Neural cell (in vitro differentiated cells): ENCODE results near the gene GLRX5. TPM values are rescaled to one million over a fixed set of nuclear protein-coding genes. Genes with fewer than 3 reads are reported as not detected.
"Not testable (repeated sequence)": the region's sequence is repeated elsewhere in the genome, so short reads cannot be mapped to it uniquely, and the experiment has no call there.

ENCODE experiments used
- H2AFZ ChIP-seq: fragments of 200-600, 300-800 bp; sonication (generic), shearing (Covaris generic); 2 replicates; pipeline ENCODE4 v1.6.0; 2014; ENCODE audit warnings: low read depth, mild to moderate bottlenecking, antibody characterized with exemption, low read length, moderate library complexity
- H3F3A ChIP-seq: fragments of 200-600 bp; shearing (Covaris generic); 2 replicates; pipeline ENCODE4 v1.6.1; 2016; ENCODE audit warnings: mild to moderate bottlenecking, moderate library complexity, mixed read lengths, antibody characterized with exemption, low read length; ENCODE audit not compliant: insufficient read depth, poor library complexity, severe bottlenecking
- H3K27ac ChIP-seq: fragments of 200-600, 300-800 bp; sonication (generic), shearing (Covaris generic); 2 replicates; pipeline ENCODE4 v1.5.1; 2014; ENCODE audit warnings: mild to moderate bottlenecking, low read length, moderate library complexity
- H3K27me3 ChIP-seq: fragments of 300-800, 200-600 bp; sonication (generic), shearing (Covaris generic); 2 replicates; pipeline ENCODE4 v1.6.0; 2014; ENCODE audit warnings: mild to moderate bottlenecking, low read depth, low read length, moderate library complexity; ENCODE audit not compliant: insufficient read depth
- H3K36me3 ChIP-seq: fragments of 300-800, 200-600 bp; sonication (generic), shearing (Covaris generic); 2 replicates; pipeline ENCODE4 v1.5.1; 2014; ENCODE audit warnings: mild to moderate bottlenecking, antibody characterized with exemption, low read length, moderate library complexity; ENCODE audit not compliant: insufficient read depth
- H3K4me2 ChIP-seq: fragments of 300-800, 200-600 bp; sonication (generic), shearing (Covaris generic); 2 replicates; pipeline ENCODE4 v1.6.0; 2014; ENCODE audit warnings: mild to moderate bottlenecking, low read length
- H3K4me3 ChIP-seq: fragments of 300-800, 200-600 bp; sonication (generic), shearing (Covaris generic); 2 replicates; pipeline ENCODE4 v1.5.1; 2014; ENCODE audit warnings: mild to moderate bottlenecking, low read length, moderate library complexity
- H3K79me2 ChIP-seq: fragments of 200-600 bp; shearing (Covaris generic); replicated peaks from 2 replicates; pipeline ENCODE4 v1.6.0; 2014; ENCODE audit warnings: mild to moderate bottlenecking, low read length, moderate library complexity; ENCODE audit not compliant: insufficient read depth
- H3K9ac ChIP-seq: fragments of 300-800, 200-600 bp; sonication (generic), shearing (Covaris generic); 2 replicates; pipeline ENCODE4 v1.6.1; 2016; ENCODE audit warnings: mild to moderate bottlenecking, low read length, mixed read lengths
- H3K9me2 ChIP-seq: fragments of 200-600 bp; shearing (Covaris generic); 2 replicates; pipeline ENCODE4 v1.6.1; 2016; ENCODE audit warnings: mild to moderate bottlenecking, low read length, mixed read lengths; ENCODE audit not compliant: insufficient read depth
- H3K9me3 ChIP-seq: fragments of 200-600, 300-800 bp; sonication (generic), shearing (Covaris generic); 2 replicates; pipeline ENCODE4 v1.6.1; 2016; ENCODE audit warnings: mild to moderate bottlenecking, mixed run types, low read length, moderate library complexity, mixed read lengths
- H4K20me1 ChIP-seq: fragments of 200-600 bp; shearing (Covaris generic); 2 replicates; pipeline ENCODE4 v1.6.1; 2016; ENCODE audit warnings: mild to moderate bottlenecking, mixed run types; ENCODE audit not compliant: insufficient read depth
- EP300 ChIP-seq: fragments of 450-650 bp; conservative IDR thresholded peaks from 2 replicates; pipeline ENCODE4 v1.6.1; 2014; ENCODE audit warnings: antibody characterized with exemption, mild to moderate bottlenecking, moderate library complexity; ENCODE audit not compliant: poor library complexity, severe bottlenecking
- EZH2 ChIP-seq: fragments of 200-600, 300-800 bp; shearing (Covaris generic), sonication (generic); IDR thresholded peaks from 2 replicates; pipeline ENCODE4 v1.6.1; 2014; ENCODE audit warnings: antibody characterized with exemption, low read length, borderline replicate concordance, mild to moderate bottlenecking; ENCODE audit not compliant: insufficient read depth, poor library complexity, severe bottlenecking
- MXI1 ChIP-seq: fragments of 450-650 bp; conservative IDR thresholded peaks from 2 replicates; pipeline ENCODE4 v1.6.1; 2014; ENCODE audit warnings: antibody characterized with exemption, mild to moderate bottlenecking; ENCODE audit not compliant: poor library complexity, severe bottlenecking
- POLR2AphosphoS5 ChIP-seq: IDR thresholded peaks from 2 replicates; pipeline ENCODE4 v1.6.1; 2012
- RAD21 ChIP-seq: fragments of 450-650 bp; conservative IDR thresholded peaks from 2 replicates; pipeline ENCODE4 v1.6.1; 2014; ENCODE audit warnings: antibody characterized with exemption, mild to moderate bottlenecking, moderate library complexity
- SMC3 ChIP-seq: fragments of 450-650 bp; conservative IDR thresholded peaks from 2 replicates; pipeline ENCODE4 v1.6.1; 2014; ENCODE audit warnings: antibody characterized with exemption, mild to moderate bottlenecking, moderate library complexity; ENCODE audit not compliant: poor library complexity
- TAF1 ChIP-seq: IDR thresholded peaks from 2 replicates; pipeline ENCODE4 v1.6.1; 2012; ENCODE audit warnings: low read depth
- polyA plus RNA-seq: library from polyadenylated mRNA; depleted of rRNA; stranded (reverse); fragments of >200 nt; gene quantifications from 2 replicates; pipeline ENCODE4 v1.2.3, GENCODE V29; 2014
- TF ChIP-seq, protein P1 (sequence below): fragments of 450-650 bp; IDR thresholded peaks from 2 replicates; pipeline ENCODE4 v1.5.1; 2014; ENCODE audit warnings: antibody characterized with exemption, mild to moderate bottlenecking, moderate library complexity; ENCODE audit not compliant: poor library complexity, severe bottlenecking
- TF ChIP-seq, protein P2 (sequence below): IDR thresholded peaks from 2 replicates; pipeline ENCODE4 v1.6.1; 2012; ENCODE audit warnings: borderline replicate concordance

GLRX5 gene
- polyA plus RNA-seq, 1 donor from 2014 or later = 81.0 TPM

DNA sequence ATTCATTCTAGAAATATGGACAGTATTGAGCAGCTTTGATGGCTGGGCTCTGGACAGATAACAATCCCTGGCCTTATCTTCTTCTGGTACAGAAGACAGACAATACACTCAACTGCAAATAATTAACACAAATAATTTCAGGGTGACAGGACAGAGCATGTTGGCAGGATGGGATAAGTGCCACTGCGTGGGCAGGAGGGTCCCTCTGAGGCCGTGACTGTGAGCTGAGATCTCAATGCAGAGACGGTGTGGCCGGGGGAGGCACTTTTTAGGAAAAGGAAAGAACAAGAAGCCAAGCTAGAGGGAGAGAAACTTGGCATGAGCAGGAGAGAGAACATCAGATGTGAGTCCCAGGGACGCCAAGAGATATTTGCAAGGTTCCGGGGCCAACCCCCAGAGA is 26.5 kb upstream of the GLRX5 start:
- Histone ChIP-seq H3K9me2 (no peaks in the 10 kb centered on the region), H3F3A (no peaks in the 10 kb centered on the region), H3K27ac (no peak overlapping the region), H3K9me3 (no peaks in the 10 kb centered on the region), H3K9ac (no peak overlapping the region), H4K20me1 (no peaks in the 10 kb centered on the region), H3K4me3 (no peak overlapping the region), H3K36me3 (no peaks in the 10 kb centered on the region), H3K4me2 (no peak overlapping the region), H3K27me3 (no peaks in the 10 kb centered on the region), H3K79me2 (no peaks in the 10 kb centered on the region), H2AFZ (no peak overlapping the region)
- TF ChIP-seq EZH2 (no peak), MXI1 (no peak), POLR2AphosphoS5 (no peak), SMC3 (no peak), RAD21 (no peak), TAF1 (no peak), EP300 (no peak)
- TF ChIP-seq, protein P1, sequence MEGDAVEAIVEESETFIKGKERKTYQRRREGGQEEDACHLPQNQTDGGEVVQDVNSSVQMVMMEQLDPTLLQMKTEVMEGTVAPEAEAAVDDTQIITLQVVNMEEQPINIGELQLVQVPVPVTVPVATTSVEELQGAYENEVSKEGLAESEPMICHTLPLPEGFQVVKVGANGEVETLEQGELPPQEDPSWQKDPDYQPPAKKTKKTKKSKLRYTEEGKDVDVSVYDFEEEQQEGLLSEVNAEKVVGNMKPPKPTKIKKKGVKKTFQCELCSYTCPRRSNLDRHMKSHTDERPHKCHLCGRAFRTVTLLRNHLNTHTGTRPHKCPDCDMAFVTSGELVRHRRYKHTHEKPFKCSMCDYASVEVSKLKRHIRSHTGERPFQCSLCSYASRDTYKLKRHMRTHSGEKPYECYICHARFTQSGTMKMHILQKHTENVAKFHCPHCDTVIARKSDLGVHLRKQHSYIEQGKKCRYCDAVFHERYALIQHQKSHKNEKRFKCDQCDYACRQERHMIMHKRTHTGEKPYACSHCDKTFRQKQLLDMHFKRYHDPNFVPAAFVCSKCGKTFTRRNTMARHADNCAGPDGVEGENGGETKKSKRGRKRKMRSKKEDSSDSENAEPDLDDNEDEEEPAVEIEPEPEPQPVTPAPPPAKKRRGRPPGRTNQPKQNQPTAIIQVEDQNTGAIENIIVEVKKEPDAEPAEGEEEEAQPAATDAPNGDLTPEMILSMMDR = no peak
- TF ChIP-seq, protein P2, sequence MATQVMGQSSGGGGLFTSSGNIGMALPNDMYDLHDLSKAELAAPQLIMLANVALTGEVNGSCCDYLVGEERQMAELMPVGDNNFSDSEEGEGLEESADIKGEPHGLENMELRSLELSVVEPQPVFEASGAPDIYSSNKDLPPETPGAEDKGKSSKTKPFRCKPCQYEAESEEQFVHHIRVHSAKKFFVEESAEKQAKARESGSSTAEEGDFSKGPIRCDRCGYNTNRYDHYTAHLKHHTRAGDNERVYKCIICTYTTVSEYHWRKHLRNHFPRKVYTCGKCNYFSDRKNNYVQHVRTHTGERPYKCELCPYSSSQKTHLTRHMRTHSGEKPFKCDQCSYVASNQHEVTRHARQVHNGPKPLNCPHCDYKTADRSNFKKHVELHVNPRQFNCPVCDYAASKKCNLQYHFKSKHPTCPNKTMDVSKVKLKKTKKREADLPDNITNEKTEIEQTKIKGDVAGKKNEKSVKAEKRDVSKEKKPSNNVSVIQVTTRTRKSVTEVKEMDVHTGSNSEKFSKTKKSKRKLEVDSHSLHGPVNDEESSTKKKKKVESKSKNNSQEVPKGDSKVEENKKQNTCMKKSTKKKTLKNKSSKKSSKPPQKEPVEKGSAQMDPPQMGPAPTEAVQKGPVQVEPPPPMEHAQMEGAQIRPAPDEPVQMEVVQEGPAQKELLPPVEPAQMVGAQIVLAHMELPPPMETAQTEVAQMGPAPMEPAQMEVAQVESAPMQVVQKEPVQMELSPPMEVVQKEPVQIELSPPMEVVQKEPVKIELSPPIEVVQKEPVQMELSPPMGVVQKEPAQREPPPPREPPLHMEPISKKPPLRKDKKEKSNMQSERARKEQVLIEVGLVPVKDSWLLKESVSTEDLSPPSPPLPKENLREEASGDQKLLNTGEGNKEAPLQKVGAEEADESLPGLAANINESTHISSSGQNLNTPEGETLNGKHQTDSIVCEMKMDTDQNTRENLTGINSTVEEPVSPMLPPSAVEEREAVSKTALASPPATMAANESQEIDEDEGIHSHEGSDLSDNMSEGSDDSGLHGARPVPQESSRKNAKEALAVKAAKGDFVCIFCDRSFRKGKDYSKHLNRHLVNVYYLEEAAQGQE = no peak

DNA sequence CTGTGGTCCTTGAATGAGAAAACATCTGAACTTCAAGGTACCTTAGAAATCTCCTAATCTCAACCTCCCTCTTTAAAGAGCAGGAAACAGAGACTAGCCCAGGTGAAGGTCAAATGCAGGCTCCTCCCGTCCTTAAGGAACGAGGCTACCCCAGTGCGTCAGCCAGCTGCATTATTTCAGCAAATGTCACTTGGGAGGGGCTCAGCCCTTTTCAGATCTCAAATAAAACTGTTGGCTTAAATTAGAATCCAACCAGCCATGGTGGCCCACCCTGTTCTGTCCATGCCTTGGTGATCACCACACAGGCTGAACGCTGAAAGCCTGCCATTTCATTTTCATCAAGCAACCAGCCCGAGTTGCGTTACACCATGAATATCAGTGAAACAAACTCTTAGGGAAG is 25.4 kb upstream of the GLRX5 start:
- H3F3A ChIP-seq = no peaks in the 10 kb centered on the region
- H3K9me2 ChIP-seq = no peaks in the 10 kb centered on the region
- no peaks in the 10 kb centered on the region for H4K20me1 ChIP-seq
- no peak overlapping the region for H2AFZ ChIP-seq
- TF ChIP-seq RAD21 (no peak), EP300 (no peak), SMC3 (no peak), MXI1 (no peak), POLR2AphosphoS5 (no peak), TAF1 (no peak), EZH2 (no peak)
- TF ChIP-seq, protein P1 = no peak
- TF ChIP-seq, protein P2 = no peak
- no peak overlapping the region for H3K9ac ChIP-seq
- H3K36me3 ChIP-seq = no peaks in the 10 kb centered on the region
- no peak overlapping the region for H3K27ac ChIP-seq
- H3K27me3 ChIP-seq = no peaks in the 10 kb centered on the region
- no peaks in the 10 kb centered on the region for H3K79me2 ChIP-seq
- no peaks in the 10 kb centered on the region for H3K9me3 ChIP-seq
- no peak overlapping the region for H3K4me2 ChIP-seq
- no peak overlapping the region for H3K4me3 ChIP-seq

DNA sequence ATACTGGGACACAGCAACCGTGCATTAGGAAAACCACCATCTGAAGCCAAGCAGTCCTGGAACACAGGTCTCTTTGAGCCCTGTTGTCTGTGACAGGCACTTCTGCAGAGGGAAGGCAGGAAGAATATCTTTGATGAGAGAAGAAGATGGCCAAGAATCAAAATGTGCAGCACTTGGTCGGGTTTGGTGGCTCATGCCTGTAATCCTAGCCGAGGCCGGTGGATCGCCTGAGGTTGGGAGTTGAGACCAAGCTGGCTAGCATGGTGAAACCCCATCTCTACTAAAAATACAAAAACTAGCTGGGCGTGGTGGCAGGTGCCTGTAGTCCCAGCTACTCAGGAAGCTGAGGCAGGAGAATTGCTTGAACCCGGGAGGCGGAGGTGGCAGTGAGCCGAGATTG is 24.5 kb upstream of the GLRX5 start:
- not testable (repeated sequence) for H3K4me2 ChIP-seq, H3K36me3 ChIP-seq, H3K9me3 ChIP-seq, H3K27me3 ChIP-seq, H2AFZ ChIP-seq, H4K20me1 ChIP-seq, H3K27ac ChIP-seq, H3K9ac ChIP-seq, H3K9me2 ChIP-seq, H3K4me3 ChIP-seq, H3F3A ChIP-seq, H3K79me2 ChIP-seq
